HepG2 (cell line): ENCODE data around the gene XKR7. TPM values are rescaled to one million over a fixed set of nuclear protein-coding genes. Genes with fewer than 3 reads are reported as not detected.
A peak's percentile ranks its signal among the peaks of the same experiment; 100 is the strongest.

Experiments used
- DNMT1 ChIP-seq: sonication (generic); formaldehyde crosslinking; IDR thresholded peaks from 2 replicates; pipeline ENCODE4 v1.5.1; 2020; ENCODE audit warnings: mild to moderate bottlenecking, missing genetic modification reagents
- DNMT3B ChIP-seq: conservative IDR thresholded peaks from 2 replicates; pipeline ENCODE4 v1.6.1; 2016; ENCODE audit warnings: missing biosample characterization, control low read depth
- FLYWCH1 ChIP-seq: sonication (generic); formaldehyde crosslinking; IDR thresholded peaks from 2 replicates; pipeline ENCODE4 v1.8.1; 2023; ENCODE audit warnings: mild to moderate bottlenecking, missing genetic modification reagents
- HIVEP1 ChIP-seq: sonication (generic); formaldehyde crosslinking; IDR thresholded peaks from 2 replicates; pipeline ENCODE4 v1.4.0; 2020; ENCODE audit warnings: mild to moderate bottlenecking, missing genetic modification reagents
- MEIS2 ChIP-seq: sonication (generic); formaldehyde crosslinking; IDR thresholded peaks from 2 replicates; pipeline ENCODE4 v1.9.0; 2021; ENCODE audit warnings: mild to moderate bottlenecking, missing genetic modification reagents
- NFE2L1 ChIP-seq: sonication (generic); formaldehyde crosslinking; IDR thresholded peaks from 2 replicates; pipeline ENCODE4 v1.4.0; 2020; ENCODE audit warnings: missing genetic modification reagents, mild to moderate bottlenecking, borderline replicate concordance
- NKX3-1 ChIP-seq: sonication (generic); formaldehyde crosslinking; IDR thresholded peaks from 2 replicates; pipeline ENCODE4 v1.5.0; 2020; ENCODE audit warnings: missing genetic modification reagents
- NR0B2 ChIP-seq: sonication (generic); formaldehyde crosslinking; IDR thresholded peaks from 2 replicates; pipeline ENCODE4 v1.4.0; 2020; ENCODE audit warnings: mild to moderate bottlenecking, missing genetic modification reagents
- REPIN1 ChIP-seq: sonication (generic); formaldehyde crosslinking; IDR thresholded peaks from 2 replicates; pipeline ENCODE4 v1.8.0; 2022; ENCODE audit warnings: missing genetic modification reagents, low read depth, mild to moderate bottlenecking, borderline replicate concordance
- SPEN ChIP-seq: sonication (generic); formaldehyde crosslinking; IDR thresholded peaks from 2 replicates; pipeline ENCODE4 v1.5.1; 2020; ENCODE audit warnings: low read depth, mild to moderate bottlenecking, missing genetic modification reagents
- ZBTB38 ChIP-seq: sonication (generic); formaldehyde crosslinking; IDR thresholded peaks from 2 replicates; pipeline ENCODE4 v1.5.1; 2020; ENCODE audit warnings: mild to moderate bottlenecking, missing genetic modification reagents
- ZFP36 ChIP-seq: fragments of 150-350 bp; IDR thresholded peaks from 2 replicates; pipeline ENCODE4 v1.6.1; 2018; ENCODE audit warnings: borderline replicate concordance, low read length, low read depth; ENCODE audit not compliant: partially characterized antibody
- ZMYM4 ChIP-seq: sonication (generic); formaldehyde crosslinking; IDR thresholded peaks from 2 replicates; pipeline ENCODE4 v1.8.1; 2023; ENCODE audit warnings: mild to moderate bottlenecking, missing genetic modification reagents
- ZNF230 ChIP-seq: sonication (generic); formaldehyde crosslinking; IDR thresholded peaks from 2 replicates; pipeline ENCODE4 v1.4.0; 2020; ENCODE audit warnings: mild to moderate bottlenecking, missing genetic modification reagents
- ZNF232 ChIP-seq: sonication (generic); formaldehyde crosslinking; IDR thresholded peaks from 2 replicates; pipeline ENCODE4 v1.4.0; 2020; ENCODE audit warnings: missing genetic modification reagents, borderline replicate concordance
- ZNF430 ChIP-seq: sonication (generic); formaldehyde crosslinking; IDR thresholded peaks from 2 replicates; pipeline ENCODE4 v1.9.0; 2021; ENCODE audit warnings: mild to moderate bottlenecking, missing genetic modification reagents
- ZNF510 ChIP-seq: sonication (generic); formaldehyde crosslinking; IDR thresholded peaks from 2 replicates; pipeline ENCODE4 v1.4.0; 2020; ENCODE audit warnings: low read depth, mild to moderate bottlenecking, missing genetic modification reagents
- ZNF629 ChIP-seq: sonication (generic); formaldehyde crosslinking; conservative IDR thresholded peaks from 2 replicates; pipeline ENCODE4 v1.5.0; 2020; ENCODE audit warnings: missing genetic modification reagents
- ZNF75D ChIP-seq: sonication (generic); formaldehyde crosslinking; IDR thresholded peaks from 2 replicates; pipeline ENCODE4 v1.8.1; 2023; ENCODE audit warnings: missing genetic modification reagents, mild to moderate bottlenecking, borderline replicate concordance
- ZNF781 ChIP-seq: sonication (generic); formaldehyde crosslinking; IDR thresholded peaks from 2 replicates; pipeline ENCODE4 v1.5.1; 2020; ENCODE audit warnings: borderline replicate concordance, mild to moderate bottlenecking, missing genetic modification reagents; ENCODE audit errors: not compliant biosample characterization
- polyA plus RNA-seq, 8 experiments: library from polyadenylated mRNA; depleted of rRNA in 3 of 8; stranded (reverse) in 7 of 8; unstranded in 1 of 8; fragments of >200 nt; fragmentation: Illumina TruSeq in 4 of 8; extraction: Trizol in 4 of 8; gene quantifications; 2 replicates each; pipeline versions ENCODE4 v1.2.1 to v1.2.3, GENCODE V29; 2011 to 2016; ENCODE audit warnings: low read depth in 4 of 8, missing spikeins in 1 of 8, mixed read lengths in 1 of 8; ENCODE audit not compliant: insufficient read depth in 1 of 8
- total RNA-seq, 5 experiments: library from RNA; depleted of rRNA; stranded (reverse); fragments of >200 nt; fragmentation: Illumina TruSeq; extraction: Trizol; gene quantifications; 2 replicates each; pipeline ENCODE4 v1.2.3, GENCODE V29; 2016; ENCODE audit warnings: low read depth in 1 of 5
- TF ChIP-seq, protein P1 (sequence below): IDR thresholded peaks from 2 replicates; pipeline ENCODE4 v1.6.1; 2016; ENCODE audit warnings: missing genetic modification reagents, missing compliant biosample characterization
- TF ChIP-seq, protein P2 (sequence below): sonication (generic); formaldehyde crosslinking; IDR thresholded peaks from 2 replicates; pipeline ENCODE4 v1.5.0; 2020; ENCODE audit warnings: mild to moderate bottlenecking, missing genetic modification reagents
- TF ChIP-seq, protein P3 (sequence below), 2 experiments: sonication (generic) in 1 of 2; formaldehyde crosslinking in 1 of 2; IDR thresholded peaks; 2 replicates each; pipeline versions ENCODE4 v1.4.0 to v1.6.1; 2018 to 2020; ENCODE audit warnings: missing genetic modification reagents in 2 of 2, borderline replicate concordance in 1 of 2, low read depth in 1 of 2, mild to moderate bottlenecking in 1 of 2, missing biosample characterization in 1 of 2

The XKR7 gene
- total and polyA plus RNA-seq, 2 of the 13 experiments (the other 11 are each of a cell fraction or from before 2014, with no cell fraction given): not detected

GRCh38 chr20:32031007-32031958 lies 63.3 kb downstream of the XKR7 start (continued):
- TF ChIP-seq, protein P1, sequence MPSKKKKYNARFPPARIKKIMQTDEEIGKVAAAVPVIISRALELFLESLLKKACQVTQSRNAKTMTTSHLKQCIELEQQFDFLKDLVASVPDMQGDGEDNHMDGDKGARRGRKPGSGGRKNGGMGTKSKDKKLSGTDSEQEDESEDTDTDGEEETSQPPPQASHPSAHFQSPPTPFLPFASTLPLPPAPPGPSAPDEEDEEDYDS (CRISPR knock-in tag): peak; percentile 42; the same call in 1 of the 2 replicates
- TF ChIP-seq ZBTB38 (peak; percentile 63), DNMT1 (CRISPR knock-in tag) (0 out of 2 replicates have a peak, but pooled peaks have one; percentile 59), ZNF781 (peak; percentile 29), NFE2L1 (CRISPR knock-in tag) (0 out of 2 replicates have a peak, but pooled peaks have one; percentile 19), SPEN (CRISPR knock-in tag) (peak; percentile 58; the same call in 1 of the 2 replicates), NR0B2 (CRISPR knock-in tag) (peak; percentile 75), ZNF629 (CRISPR knock-in tag) (peak; percentile 87), ZNF230 (CRISPR knock-in tag) (0 out of 2 replicates have a peak, but pooled peaks have one; percentile 48), ZFP36 (no peak), ZNF75D (CRISPR knock-in tag) (no peak), MEIS2 (peak; percentile 62), REPIN1 (CRISPR knock-in tag) (no peak; the same call in 1 of the 2 replicates), NKX3-1 (CRISPR knock-in tag) (peak; percentile 43; the same call in 1 of the 2 replicates), ZNF430 (CRISPR knock-in tag) (0 out of 2 replicates have a peak, but pooled peaks have one; percentile 55), FLYWCH1 (CRISPR knock-in tag) (peak; percentile 72; the same call in 1 of the 2 replicates), HIVEP1 (0 out of 2 replicates have a peak, but pooled peaks have one; percentile 48), ZMYM4 (CRISPR knock-in tag) (peak; percentile 69), ZNF510 (0 out of 2 replicates have a peak, but pooled peaks have one; percentile 68), DNMT3B (CRISPR knock-in tag) (no peak), ZNF232 (peak; percentile 55; the same call in 1 of the 2 replicates)
- TF ChIP-seq, protein P2, sequence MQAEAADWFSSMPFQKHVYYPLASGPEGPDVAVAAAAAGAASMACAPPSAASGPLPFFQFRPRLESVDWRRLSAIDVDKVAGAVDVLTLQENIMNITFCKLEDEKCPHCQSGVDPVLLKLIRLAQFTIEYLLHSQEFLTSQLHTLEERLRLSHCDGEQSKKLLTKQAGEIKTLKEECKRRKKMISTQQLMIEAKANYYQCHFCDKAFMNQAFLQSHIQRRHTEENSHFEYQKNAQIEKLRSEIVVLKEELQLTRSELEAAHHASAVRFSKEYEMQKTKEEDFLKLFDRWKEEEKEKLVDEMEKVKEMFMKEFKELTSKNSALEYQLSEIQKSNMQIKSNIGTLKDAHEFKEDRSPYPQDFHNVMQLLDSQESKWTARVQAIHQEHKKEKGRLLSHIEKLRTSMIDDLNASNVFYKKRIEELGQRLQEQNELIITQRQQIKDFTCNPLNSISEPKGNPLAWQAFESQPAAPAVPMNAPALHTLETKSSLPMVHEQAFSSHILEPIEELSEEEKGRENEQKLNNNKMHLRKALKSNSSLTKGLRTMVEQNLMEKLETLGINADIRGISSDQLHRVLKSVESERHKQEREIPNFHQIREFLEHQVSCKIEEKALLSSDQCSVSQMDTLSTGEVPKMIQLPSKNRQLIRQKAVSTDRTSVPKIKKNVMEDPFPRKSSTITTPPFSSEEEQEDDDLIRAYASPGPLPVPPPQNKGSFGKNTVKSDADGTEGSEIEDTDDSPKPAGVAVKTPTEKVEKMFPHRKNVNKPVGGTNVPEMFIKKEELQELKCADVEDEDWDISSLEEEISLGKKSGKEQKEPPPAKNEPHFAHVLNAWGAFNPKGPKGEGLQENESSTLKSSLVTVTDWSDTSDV: peak; percentile 95; the same call in 1 of the 2 replicates
- TF ChIP-seq, protein P3, sequence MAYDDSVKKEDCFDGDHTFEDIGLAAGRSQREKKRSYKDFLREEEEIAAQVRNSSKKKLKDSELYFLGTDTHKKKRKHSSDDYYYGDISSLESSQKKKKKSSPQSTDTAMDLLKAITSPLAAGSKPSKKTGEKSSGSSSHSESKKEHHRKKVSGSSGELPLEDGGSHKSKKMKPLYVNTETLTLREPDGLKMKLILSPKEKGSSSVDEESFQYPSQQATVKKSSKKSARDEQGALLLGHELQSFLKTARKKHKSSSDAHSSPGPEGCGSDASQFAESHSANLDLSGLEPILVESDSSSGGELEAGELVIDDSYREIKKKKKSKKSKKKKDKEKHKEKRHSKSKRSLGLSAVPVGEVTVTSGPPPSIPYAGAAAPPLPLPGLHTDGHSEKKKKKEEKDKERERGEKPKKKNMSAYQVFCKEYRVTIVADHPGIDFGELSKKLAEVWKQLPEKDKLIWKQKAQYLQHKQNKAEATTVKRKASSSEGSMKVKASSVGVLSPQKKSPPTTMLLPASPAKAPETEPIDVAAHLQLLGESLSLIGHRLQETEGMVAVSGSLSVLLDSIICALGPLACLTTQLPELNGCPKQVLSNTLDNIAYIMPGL (CRISPR knock-in tag; IDR thresholded peaks at IDR 0.05; ENCODE audit: borderline replicate concordance in 1 of 2, low read depth in 1 of 2): peak; percentile 94 to 97
